Ishikawa (cell line): ENCODE measurements around the gene ZBTB7C.

Source experiments
- CEBPB ChIP-seq: IDR thresholded peaks from 2 replicates; pipeline ENCODE4 v1.6.1; 2012
- CREB1 ChIP-seq: IDR thresholded peaks from 2 replicates; pipeline ENCODE4 v1.6.1; 2012; ENCODE audit warnings: low read depth
- EGR1 ChIP-seq: IDR thresholded peaks from 2 replicates; pipeline ENCODE4 v1.6.1; 2012
- EP300 ChIP-seq: IDR thresholded peaks from 2 replicates; pipeline ENCODE4 v1.6.1; 2012; ENCODE audit warnings: borderline replicate concordance
- FOXM1 ChIP-seq: IDR thresholded peaks from 2 replicates; pipeline ENCODE4 v1.6.1; 2012; ENCODE audit warnings: low read depth, borderline replicate concordance
- MAX ChIP-seq: IDR thresholded peaks from 2 replicates; pipeline ENCODE4 v1.6.1; 2012
- NFIC ChIP-seq: IDR thresholded peaks from 2 replicates; pipeline ENCODE4 v1.6.1; 2012
- RAD21 ChIP-seq: IDR thresholded peaks from 2 replicates; pipeline ENCODE4 v1.6.1; 2012; ENCODE audit warnings: low read depth
- TAF1 ChIP-seq: IDR thresholded peaks from 2 replicates; pipeline ENCODE4 v1.6.1; 2012; ENCODE audit warnings: low read depth, mild to moderate bottlenecking
- TCF12 ChIP-seq: IDR thresholded peaks from 2 replicates; pipeline ENCODE4 v1.6.1; 2012; ENCODE audit warnings: low read depth
- TEAD4 ChIP-seq: IDR thresholded peaks from 2 replicates; pipeline ENCODE4 v1.6.1; 2012
- YY1 ChIP-seq: IDR thresholded peaks from 2 replicates; pipeline ENCODE4 v1.6.1; 2012; ENCODE audit warnings: low read depth
- ZBTB7A ChIP-seq: IDR thresholded peaks from 2 replicates; pipeline ENCODE4 v1.6.1; 2012; ENCODE audit warnings: low read depth
- TF ChIP-seq, protein P1 (sequence below): IDR thresholded peaks from 2 replicates; pipeline ENCODE4 v1.6.1; 2012; ENCODE audit warnings: low read depth, mild to moderate bottlenecking
- TF ChIP-seq, protein P2 (sequence below): IDR thresholded peaks from 2 replicates; pipeline ENCODE4 v1.6.1; 2012

The ZBTB7C gene

GRCh38 chr18:48142994-48143393 lies 266.2 kb downstream of the ZBTB7C start:
- TF ChIP-seq YY1 (no peak), FOXM1 (no peak), ZBTB7A (no peak), EGR1 (no peak), RAD21 (no peak), TAF1 (no peak), MAX (no peak), TEAD4 (no peak), TCF12 (no peak), CEBPB (no peak), NFIC (no peak), EP300 (no peak), CREB1 (no peak)
- TF ChIP-seq, protein P1, sequence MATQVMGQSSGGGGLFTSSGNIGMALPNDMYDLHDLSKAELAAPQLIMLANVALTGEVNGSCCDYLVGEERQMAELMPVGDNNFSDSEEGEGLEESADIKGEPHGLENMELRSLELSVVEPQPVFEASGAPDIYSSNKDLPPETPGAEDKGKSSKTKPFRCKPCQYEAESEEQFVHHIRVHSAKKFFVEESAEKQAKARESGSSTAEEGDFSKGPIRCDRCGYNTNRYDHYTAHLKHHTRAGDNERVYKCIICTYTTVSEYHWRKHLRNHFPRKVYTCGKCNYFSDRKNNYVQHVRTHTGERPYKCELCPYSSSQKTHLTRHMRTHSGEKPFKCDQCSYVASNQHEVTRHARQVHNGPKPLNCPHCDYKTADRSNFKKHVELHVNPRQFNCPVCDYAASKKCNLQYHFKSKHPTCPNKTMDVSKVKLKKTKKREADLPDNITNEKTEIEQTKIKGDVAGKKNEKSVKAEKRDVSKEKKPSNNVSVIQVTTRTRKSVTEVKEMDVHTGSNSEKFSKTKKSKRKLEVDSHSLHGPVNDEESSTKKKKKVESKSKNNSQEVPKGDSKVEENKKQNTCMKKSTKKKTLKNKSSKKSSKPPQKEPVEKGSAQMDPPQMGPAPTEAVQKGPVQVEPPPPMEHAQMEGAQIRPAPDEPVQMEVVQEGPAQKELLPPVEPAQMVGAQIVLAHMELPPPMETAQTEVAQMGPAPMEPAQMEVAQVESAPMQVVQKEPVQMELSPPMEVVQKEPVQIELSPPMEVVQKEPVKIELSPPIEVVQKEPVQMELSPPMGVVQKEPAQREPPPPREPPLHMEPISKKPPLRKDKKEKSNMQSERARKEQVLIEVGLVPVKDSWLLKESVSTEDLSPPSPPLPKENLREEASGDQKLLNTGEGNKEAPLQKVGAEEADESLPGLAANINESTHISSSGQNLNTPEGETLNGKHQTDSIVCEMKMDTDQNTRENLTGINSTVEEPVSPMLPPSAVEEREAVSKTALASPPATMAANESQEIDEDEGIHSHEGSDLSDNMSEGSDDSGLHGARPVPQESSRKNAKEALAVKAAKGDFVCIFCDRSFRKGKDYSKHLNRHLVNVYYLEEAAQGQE = no peak
- TF ChIP-seq, protein P2, sequence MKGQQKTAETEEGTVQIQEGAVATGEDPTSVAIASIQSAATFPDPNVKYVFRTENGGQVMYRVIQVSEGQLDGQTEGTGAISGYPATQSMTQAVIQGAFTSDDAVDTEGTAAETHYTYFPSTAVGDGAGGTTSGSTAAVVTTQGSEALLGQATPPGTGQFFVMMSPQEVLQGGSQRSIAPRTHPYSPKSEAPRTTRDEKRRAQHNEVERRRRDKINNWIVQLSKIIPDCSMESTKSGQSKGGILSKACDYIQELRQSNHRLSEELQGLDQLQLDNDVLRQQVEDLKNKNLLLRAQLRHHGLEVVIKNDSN = no peak

DNA sequence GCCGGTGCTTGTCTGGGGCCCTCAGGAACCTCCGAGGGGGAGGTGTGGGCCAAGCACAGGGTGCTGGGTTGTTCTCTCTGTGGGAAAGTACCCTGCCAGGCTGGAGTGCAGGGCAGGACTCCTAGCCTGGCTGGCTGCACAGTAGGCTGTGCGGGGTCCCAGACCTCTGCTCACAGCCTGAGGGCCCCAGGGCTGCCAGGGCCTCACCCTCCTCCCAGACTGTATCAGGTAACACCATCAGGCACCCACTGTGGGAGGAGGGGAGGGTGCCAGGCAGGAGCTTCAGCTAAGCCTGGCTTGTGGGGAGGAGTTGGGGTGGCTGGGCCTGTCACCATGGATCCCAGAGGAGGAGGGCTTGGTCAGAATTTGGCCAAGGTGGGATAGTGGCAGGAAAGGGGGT lies 266.8 kb downstream of the ZBTB7C start:
- no peak for TF ChIP-seq ZBTB7A
- 0 out of 2 replicates have a peak, but pooled peaks have one; percentile 16 for TF ChIP-seq NFIC

- TF ChIP-seq YY1 (no peak), NFIC (no peak), EP300 (no peak), TAF1 (no peak), FOXM1 (no peak)
Measured at GRCh38 chr18:48140731-48141130, 268.5 kb downstream of the ZBTB7C start.

DNA sequence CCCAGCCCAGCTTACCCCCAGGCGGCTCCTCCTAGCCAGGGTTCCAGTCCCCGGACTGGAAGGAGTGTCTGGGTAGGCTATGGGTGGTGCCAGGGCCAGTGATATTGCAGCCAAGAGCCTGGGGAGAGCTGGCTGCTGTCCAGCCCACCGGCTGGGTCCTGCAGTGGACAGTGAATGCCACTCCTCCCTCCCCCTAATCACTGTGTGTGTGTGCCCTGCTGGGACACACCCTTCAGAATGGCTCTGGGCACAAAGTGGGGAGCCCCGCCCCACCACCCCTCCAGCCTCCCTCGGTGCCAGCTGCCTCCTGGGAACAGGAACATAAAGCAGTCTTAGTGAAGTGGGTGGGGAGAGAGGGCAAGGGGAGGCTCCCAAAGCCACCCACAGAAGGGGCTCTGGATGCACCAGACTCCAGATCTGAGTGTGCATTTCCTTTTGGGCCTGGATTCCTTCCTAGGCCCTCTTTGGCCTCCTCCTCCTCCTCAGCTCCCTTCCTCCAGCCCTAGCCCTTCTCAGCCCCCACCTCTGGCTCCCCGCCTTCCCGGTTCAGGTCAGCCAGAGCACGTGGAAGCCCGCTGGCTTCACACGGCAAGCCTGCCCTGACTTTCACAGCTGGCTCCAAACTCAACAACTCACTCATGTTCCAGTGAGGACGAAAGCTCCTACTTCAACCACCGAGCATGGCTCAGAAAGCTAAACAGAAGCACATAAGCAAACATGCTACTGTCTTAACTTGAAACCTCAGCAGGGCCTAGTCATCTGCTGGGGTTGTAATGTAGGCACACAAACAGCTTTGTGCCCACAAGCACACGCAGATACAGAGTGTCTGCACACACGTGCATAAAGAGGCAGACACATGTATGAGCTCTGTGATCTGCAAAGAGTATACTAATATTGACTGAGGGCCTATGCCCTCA lies 269.5 kb downstream of the ZBTB7C start:
- TF ChIP-seq, protein P1 = 0 out of 2 replicates have a peak, but pooled peaks have one; percentile 11
- peak; percentile 99 for TF ChIP-seq NFIC
- TF ChIP-seq ZBTB7A = no peak; the same call in 1 of the 2 replicates
- TF ChIP-seq CEBPB = no peak
- no peak for TF ChIP-seq EGR1
- no peak for TF ChIP-seq FOXM1
- TF ChIP-seq TAF1 = no peak
- no peak for TF ChIP-seq CREB1
- TF ChIP-seq, protein P2 = no peak
- TF ChIP-seq TEAD4 = peak; percentile 70
- TF ChIP-seq RAD21 = no peak
- peak; percentile 95 for TF ChIP-seq MAX
- TF ChIP-seq YY1 = peak; percentile 34; the same call in 1 of the 2 replicates
- peak; percentile 87 for TF ChIP-seq EP300
- TF ChIP-seq TCF12 = peak; percentile 89

GRCh38 chr18:48138660-48139430 lies 270.3 kb downstream of the ZBTB7C start:
- TF ChIP-seq EGR1 = no peak
- TF ChIP-seq EP300 = peak; percentile 55; the same call in 1 of the 2 replicates
- TF ChIP-seq FOXM1 = no peak
- no peak for TF ChIP-seq RAD21
- TF ChIP-seq MAX = no peak
- TF ChIP-seq, protein P2 = 0 out of 2 replicates have a peak, but pooled peaks have one; percentile 23
- TF ChIP-seq NFIC = peak; percentile 57
